HTERT RPE-1 (cell line): ENCODE measurements around the gene ANKRD45.
"Not testable (repeated sequence)": the region's sequence is repeated elsewhere in the genome, so short reads cannot be mapped to it uniquely, and the experiment has no call there.

Experiments used
- in situ Hi-C: fragments of 300-500 bp; cut with MboI; formaldehyde crosslinking; loops from 4 replicates; pipeline ENCODE4 v1.14.3; 2020; ENCODE audit warnings: low sequenced_read_pairs

ANKRD45 gene

GRCh38 chr1:173669491-173669941 lies at the start of gene ANKRD45:
TSS of gene ANKRD45 (minus strand) at chr1:173669851. CDS start at chr1:173659418, 10,433 bp downstream.
- in situ Hi-C loops = no loop called here

GRCh38 chr1:173717238-173717637 lies 47.6 kb upstream of the ANKRD45 start:
- in situ Hi-C loops = no loop called here

GRCh38 chr1:173715538-173715844 lies 45.8 kb upstream of the ANKRD45 start:
- in situ Hi-C loops = no loop called here

- in situ Hi-C loops = no loop called here
Measured at GRCh38 chr1:173714759-173715537, 45.3 kb upstream of the ANKRD45 start, which contains the start of gene KLHL20. TSS of gene KLHL20 (plus strand) at chr1:173714981. CDS start at chr1:173716044, 1,063 bp downstream.

- in situ Hi-C loops = no loop called here
Measured at GRCh38 chr1:173714441-173714758, 44.7 kb upstream of the ANKRD45 start.

GRCh38 chr1:173708787-173709186 lies 39.1 kb upstream of the ANKRD45 start:
- in situ Hi-C loops = no loop called here

GRCh38 chr1:173705117-173705516 lies 35.5 kb upstream of the ANKRD45 start:
- in situ Hi-C loops = no loop called here

- in situ Hi-C loops = no loop called here
Measured at GRCh38 chr1:173702736-173703135, 33.1 kb upstream of the ANKRD45 start.

GRCh38 chr1:173701299-173701698 lies 31.6 kb upstream of the ANKRD45 start:
- in situ Hi-C loops = not testable (repeated sequence)

GRCh38 chr1:173693238-173693637 lies 23.6 kb upstream of the ANKRD45 start:
- in situ Hi-C loops = no loop called here

- in situ Hi-C loops = no loop called here
Measured at GRCh38 chr1:173688300-173688699, 18.6 kb upstream of the ANKRD45 start.

- in situ Hi-C loops = not testable (repeated sequence)
Measured at GRCh38 chr1:173685121-173685520, 15.5 kb upstream of the ANKRD45 start.

GRCh38 chr1:173683838-173684237 lies 14.2 kb upstream of the ANKRD45 start:
- in situ Hi-C loops = not testable (repeated sequence)

- in situ Hi-C loops = no loop called here
Measured at GRCh38 chr1:173682184-173682583, 12.5 kb upstream of the ANKRD45 start.

- in situ Hi-C loops = not testable (repeated sequence)
Measured at GRCh38 chr1:173680152-173680551, 10.5 kb upstream of the ANKRD45 start.

GRCh38 chr1:173674496-173674895 lies 4.8 kb upstream of the ANKRD45 start:
- in situ Hi-C loops = not testable (repeated sequence)

GRCh38 chr1:173666646-173667045 lies 3.0 kb downstream of the ANKRD45 start:
- in situ Hi-C loops = no loop called here

GRCh38 chr1:173663159-173663558 lies 6.5 kb downstream of the ANKRD45 start:
- in situ Hi-C loops = no loop called here

GRCh38 chr1:173661763-173662162 lies 7.9 kb downstream of the ANKRD45 start:
- in situ Hi-C loops = no loop called here

- in situ Hi-C loops = no loop called here
Measured at GRCh38 chr1:173661271-173661670, 8.4 kb downstream of the ANKRD45 start.

GRCh38 chr1:173660306-173660705 lies 9.3 kb downstream of the ANKRD45 start:
- in situ Hi-C loops = no loop called here

GRCh38 chr1:173648880-173649605 lies 20.6 kb downstream of the ANKRD45 start:
- in situ Hi-C loops = no loop called here
